SU-DHL-6 (cell line): ENCODE data around the gene GRIK4.

Experiments
- H2AFZ ChIP-seq: fragments of 200-600 bp; sonication (generic); 2 replicates; pipeline ENCODE4 v1.6.1; 2014; ENCODE audit warnings: low read depth, mild to moderate bottlenecking, moderate library complexity, mixed read lengths, antibody characterized with exemption, low read length; ENCODE audit not compliant: severe bottlenecking
- H3F3A ChIP-seq: fragments of 200-600 bp; shearing (Covaris generic); 2 replicates; pipeline ENCODE4 v1.6.0; 2016; ENCODE audit warnings: antibody characterized with exemption, mild to moderate bottlenecking; ENCODE audit not compliant: insufficient read depth
- H3K27ac ChIP-seq: fragments of 200-600 bp; sonication (generic); 2 replicates; pipeline ENCODE4 v1.5.1; 2016; ENCODE audit warnings: low read depth, mild to moderate bottlenecking, low read length, moderate library complexity, mixed read lengths
- H3K27me3 ChIP-seq: fragments of 200-600 bp; sonication (generic), shearing (Covaris generic); 2 replicates; pipeline ENCODE4 v1.6.0; 2014; ENCODE audit warnings: mild to moderate bottlenecking, low read length
- H3K36me3 ChIP-seq: fragments of 200-600 bp; sonication (generic); 2 replicates; pipeline ENCODE4 v1.6.1; 2014; ENCODE audit warnings: mild to moderate bottlenecking, low read length, mixed read lengths
- H3K4me2 ChIP-seq: fragments of 300-600, 200-600 bp; shearing (Covaris generic), sonication (generic); 2 replicates; pipeline ENCODE4 v1.6.0; 2014; ENCODE audit warnings: low read length, low read depth, mild to moderate bottlenecking; ENCODE audit not compliant: poor library complexity, severe bottlenecking
- H3K4me3 ChIP-seq: fragments of 200-600 bp; sonication (generic); 2 replicates; pipeline ENCODE4 v1.5.1; 2014; ENCODE audit warnings: antibody characterized with exemption, low read length, mild to moderate bottlenecking, mixed read lengths; ENCODE audit not compliant: insufficient read depth, poor library complexity, severe bottlenecking
- H3K79me2 ChIP-seq: fragments of 200-600 bp; sonication (generic); 2 replicates; pipeline ENCODE4 v1.6.1; 2014; ENCODE audit warnings: mild to moderate bottlenecking, low read length, moderate library complexity; ENCODE audit not compliant: insufficient read depth
- H3K9ac ChIP-seq: fragments of 200-600 bp; sonication (generic); 2 replicates; pipeline ENCODE4 v1.7.0; 2014; ENCODE audit warnings: mild to moderate bottlenecking, low read length
- H3K9me2 ChIP-seq: fragments of 200-600 bp; sonication (generic); replicated peaks from 2 replicates; pipeline ENCODE4 v1.6.1; 2014; ENCODE audit warnings: low read length; ENCODE audit not compliant: insufficient read depth
- H3K9me3 ChIP-seq: fragments of 200-600 bp; sonication (generic); 2 replicates; pipeline ENCODE4 v1.6.1; 2014; ENCODE audit warnings: low read length, mixed read lengths; ENCODE audit not compliant: insufficient read depth
- H4K20me1 ChIP-seq: fragments of 200-600 bp; sonication (generic); 2 replicates; pipeline ENCODE4 v1.6.1; 2014; ENCODE audit warnings: low read depth, mild to moderate bottlenecking, antibody characterized with exemption, low read length, moderate library complexity, mixed read lengths
- EZH2phosphoT487 ChIP-seq: fragments of 200-600 bp; sonication (generic), shearing (Covaris generic); conservative IDR thresholded peaks from 2 replicates; pipeline ENCODE4 v1.6.1; 2018; ENCODE audit warnings: mild to moderate bottlenecking, antibody characterized with exemption, low read length, moderate library complexity, mixed read lengths
- TF ChIP-seq, protein P1 (sequence below): fragments of 200-600 bp; sonication (generic); IDR thresholded peaks from one replicate; pipeline ENCODE4 v1.5.1; 2017; ENCODE audit warnings: antibody characterized with exemption, mild to moderate bottlenecking, low read length, moderate library complexity; ENCODE audit not compliant: insufficient read depth, poor library complexity, severe bottlenecking

Gene GRIK4

GRCh38 chr11:120703358-120704152, 192.0 kb downstream of the GRIK4 start:
- H3K9me3 ChIP-seq = no peaks in the 10 kb centered on the region
- H3F3A ChIP-seq = no peaks in the 10 kb centered on the region
- H4K20me1 ChIP-seq = no peaks in the 10 kb centered on the region
- H3K4me2 ChIP-seq = no peak overlapping the region
- H3K27ac ChIP-seq = no peak overlapping the region
- H2AFZ ChIP-seq = no peak overlapping the region
- H3K27me3 ChIP-seq = no peaks in the 10 kb centered on the region
- no peaks in the 10 kb centered on the region for H3K36me3 ChIP-seq
- H3K9ac ChIP-seq = no peak overlapping the region
- no peak overlapping the region for H3K4me3 ChIP-seq
- H3K9me2 ChIP-seq = no peaks in the 10 kb centered on the region
- no peaks in the 10 kb centered on the region for H3K79me2 ChIP-seq
- TF ChIP-seq, protein P1, sequence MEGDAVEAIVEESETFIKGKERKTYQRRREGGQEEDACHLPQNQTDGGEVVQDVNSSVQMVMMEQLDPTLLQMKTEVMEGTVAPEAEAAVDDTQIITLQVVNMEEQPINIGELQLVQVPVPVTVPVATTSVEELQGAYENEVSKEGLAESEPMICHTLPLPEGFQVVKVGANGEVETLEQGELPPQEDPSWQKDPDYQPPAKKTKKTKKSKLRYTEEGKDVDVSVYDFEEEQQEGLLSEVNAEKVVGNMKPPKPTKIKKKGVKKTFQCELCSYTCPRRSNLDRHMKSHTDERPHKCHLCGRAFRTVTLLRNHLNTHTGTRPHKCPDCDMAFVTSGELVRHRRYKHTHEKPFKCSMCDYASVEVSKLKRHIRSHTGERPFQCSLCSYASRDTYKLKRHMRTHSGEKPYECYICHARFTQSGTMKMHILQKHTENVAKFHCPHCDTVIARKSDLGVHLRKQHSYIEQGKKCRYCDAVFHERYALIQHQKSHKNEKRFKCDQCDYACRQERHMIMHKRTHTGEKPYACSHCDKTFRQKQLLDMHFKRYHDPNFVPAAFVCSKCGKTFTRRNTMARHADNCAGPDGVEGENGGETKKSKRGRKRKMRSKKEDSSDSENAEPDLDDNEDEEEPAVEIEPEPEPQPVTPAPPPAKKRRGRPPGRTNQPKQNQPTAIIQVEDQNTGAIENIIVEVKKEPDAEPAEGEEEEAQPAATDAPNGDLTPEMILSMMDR = no peak
- no peak for TF ChIP-seq EZH2phosphoT487

DNA sequence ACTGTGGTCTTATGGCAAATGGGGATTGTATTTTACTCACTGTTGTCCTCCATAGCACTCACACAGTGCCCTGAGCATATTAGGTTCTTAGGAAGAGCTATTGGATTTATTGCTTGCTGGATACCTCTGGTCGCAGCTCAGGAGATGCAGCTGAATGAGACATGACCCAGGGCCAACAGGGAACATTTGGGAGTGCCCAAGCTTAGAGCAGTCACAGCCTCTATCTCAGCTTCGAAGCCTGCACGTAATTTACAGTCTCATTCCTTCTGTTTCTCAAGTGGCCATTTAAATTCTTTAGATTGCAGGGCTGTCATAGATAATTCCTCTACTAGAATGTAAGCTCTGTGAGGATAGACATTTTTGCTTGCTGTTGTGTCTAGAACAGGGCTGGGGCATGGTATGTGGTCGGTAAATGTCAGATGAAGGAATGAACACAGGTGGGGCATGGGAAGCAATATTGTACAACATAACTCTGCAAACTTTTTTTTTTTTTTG, 192.8 kb downstream of the GRIK4 start:
- TF ChIP-seq, protein P1 = no peak
- no peak for TF ChIP-seq EZH2phosphoT487
- H3K4me2 ChIP-seq = no peak overlapping the region
- H2AFZ ChIP-seq = no peak overlapping the region
- no peaks in the 10 kb centered on the region for H3K36me3 ChIP-seq
- no peak overlapping the region for H3K4me3 ChIP-seq
- no peaks in the 10 kb centered on the region for H4K20me1 ChIP-seq
- no peak overlapping the region for H3K9ac ChIP-seq
- H3K27ac ChIP-seq = no peak overlapping the region
- no peaks in the 10 kb centered on the region for H3K27me3 ChIP-seq
- H3F3A ChIP-seq = no peaks in the 10 kb centered on the region
- H3K9me2 ChIP-seq = no peaks in the 10 kb centered on the region
- H3K79me2 ChIP-seq = no peaks in the 10 kb centered on the region
- H3K9me3 ChIP-seq = no peaks in the 10 kb centered on the region

DNA sequence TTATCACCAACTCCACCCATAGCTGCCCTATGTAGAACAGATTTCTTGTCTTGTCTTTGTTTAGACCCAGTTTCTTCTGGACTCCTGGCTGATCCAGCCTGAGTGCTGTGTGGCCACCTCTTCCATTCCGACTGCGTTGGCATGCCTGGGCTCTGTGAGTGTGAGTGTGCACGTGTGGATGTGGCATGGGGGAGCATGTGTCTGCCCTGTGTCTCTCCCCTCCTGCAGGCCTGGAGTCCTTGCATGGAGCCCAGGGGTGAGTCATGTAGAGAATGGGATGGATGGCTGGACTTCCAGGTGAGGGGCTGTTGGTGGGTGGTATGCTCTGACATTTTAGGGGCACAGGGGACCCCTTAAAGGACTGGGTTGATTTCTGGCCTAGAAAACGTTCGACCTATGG, 194.7 kb downstream of the GRIK4 start:
- no peaks in the 10 kb centered on the region for H3K27me3 ChIP-seq
- no peak for TF ChIP-seq EZH2phosphoT487
- TF ChIP-seq, protein P1 = no peak
- no peaks in the 10 kb centered on the region for H4K20me1 ChIP-seq
- H3K4me2 ChIP-seq = no peak overlapping the region
- no peaks in the 10 kb centered on the region for H3K79me2 ChIP-seq
- no peaks in the 10 kb centered on the region for H3F3A ChIP-seq
- no peaks in the 10 kb centered on the region for H3K9me2 ChIP-seq
- no peak overlapping the region for H3K9ac ChIP-seq
- no peak overlapping the region for H2AFZ ChIP-seq
- no peak overlapping the region for H3K27ac ChIP-seq
- no peak overlapping the region for H3K4me3 ChIP-seq
- no peaks in the 10 kb centered on the region for H3K36me3 ChIP-seq
- no peaks in the 10 kb centered on the region for H3K9me3 ChIP-seq
